GM18526 (cell line): ENCODE results near the gene NEK6.

Source experiments
- POLR2A ChIP-seq: IDR thresholded peaks from 3 replicates; pipeline ENCODE4 v1.6.1; 2011; ENCODE audit not compliant: insufficient read length; ENCODE audit errors: extremely low read depth

NEK6 gene

GRCh38 chr9:124329206-124329792 lies 71.5 kb downstream of the NEK6 start:
- no peak for TF ChIP-seq POLR2A

GRCh38 chr9:124330011-124330697 lies 72.4 kb downstream of the NEK6 start:
- no peak for TF ChIP-seq POLR2A

GRCh38 chr9:124331580-124331979 lies 73.8 kb downstream of the NEK6 start:
- no peak for TF ChIP-seq POLR2A

GRCh38 chr9:124332361-124333202 lies 74.8 kb downstream of the NEK6 start:
- TF ChIP-seq POLR2A, result no peak

- TF ChIP-seq POLR2A, result no peak
Observed at GRCh38 chr9:124333203-124333579, 75.4 kb downstream of the NEK6 start.

- no peak for TF ChIP-seq POLR2A
Observed at GRCh38 chr9:124334568-124335319, 77.0 kb downstream of the NEK6 start.

GRCh38 chr9:124335320-124335707 lies 77.6 kb downstream of the NEK6 start:
- TF ChIP-seq POLR2A, result no peak

- TF ChIP-seq POLR2A, result no peak
Observed at GRCh38 chr9:124337562-124337961, 79.8 kb downstream of the NEK6 start.

GRCh38 chr9:124339603-124340146 lies 81.9 kb downstream of the NEK6 start:
- no peak for TF ChIP-seq POLR2A

GRCh38 chr9:124340219-124341069 lies 82.7 kb downstream of the NEK6 start:
- TF ChIP-seq POLR2A, result no peak

GRCh38 chr9:124341455-124342170 lies 83.9 kb downstream of the NEK6 start:
- TF ChIP-seq POLR2A, result no peak

- TF ChIP-seq POLR2A, result no peak
Observed at GRCh38 chr9:124342402-124342775, 84.6 kb downstream of the NEK6 start.

- TF ChIP-seq POLR2A, result no peak
Observed at GRCh38 chr9:124342776-124343485, 85.2 kb downstream of the NEK6 start.
